CD14-positive monocyte (primary cell): ENCODE measurements around the gene PAFAH1B1. TPM values are rescaled to one million over a fixed set of nuclear protein-coding genes. Genes with fewer than 3 reads are reported as not detected.
A peak's percentile ranks its signal among the peaks of the same experiment; 100 is the strongest.

Experiments
- DNase-seq, 3 donors: peaks; one replicate each; pipeline ENCODE4 v3.0.0-alpha.2; 2011 to 2022
- H2AFZ ChIP-seq: 2 replicates; pipeline ENCODE4 v1.6.0; 2012; ENCODE audit warnings: mild to moderate bottlenecking, low read depth, low read length, inconsistent platforms; ENCODE audit not compliant: insufficient read depth, poor library complexity, severe bottlenecking
- H3K27ac ChIP-seq, 2 donors: 1 replicate in 1 of 2; 2 replicates in 1 of 2; pipeline ENCODE4 v1.5.1; 2012 to 2013; ENCODE audit warnings: low read length in 2 of 2, control low read depth in 1 of 2, inconsistent platforms in 1 of 2, low read depth in 1 of 2, mild to moderate bottlenecking in 1 of 2
- H3K27me3 ChIP-seq, 2 donors: one replicate each; pipeline versions ENCODE4 v1.6.0 to v1.6.1; 2011 to 2013; ENCODE audit warnings: low read length in 2 of 2; ENCODE audit not compliant: control insufficient read depth in 2 of 2, insufficient read depth in 2 of 2
- H3K36me3 ChIP-seq, 2 donors: replicated peaks in 1 of 2; 1 replicate in 1 of 2; 2 replicates in 1 of 2; pipeline versions ENCODE4 v1.5.1 to v1.6.1; 2012 to 2013; ENCODE audit warnings: low read length in 2 of 2, control low read depth in 1 of 2, inconsistent platforms in 1 of 2, mild to moderate bottlenecking in 1 of 2; ENCODE audit not compliant: insufficient read depth in 2 of 2, control insufficient read depth in 1 of 2
- H3K4me1 ChIP-seq, 2 donors: 1 replicate in 1 of 2; 2 replicates in 1 of 2; pipeline versions ENCODE4 v1.5.1 to v1.6.1; 2012 to 2013; ENCODE audit warnings: low read length in 2 of 2, control low read depth in 1 of 2, inconsistent platforms in 1 of 2, mild to moderate bottlenecking in 1 of 2, moderate library complexity in 1 of 2; ENCODE audit not compliant: insufficient read depth in 2 of 2, control insufficient read depth in 1 of 2
- H3K4me2 ChIP-seq: replicated peaks from 2 replicates; pipeline ENCODE3; 2012; ENCODE audit warnings: low read length, moderate library complexity, mild to moderate bottlenecking; ENCODE audit not compliant: poor library complexity, severe bottlenecking; ENCODE audit errors: extremely low read depth
- H3K4me3 ChIP-seq, 3 experiments: fragments of 200-600 bp in 1 of 3; sonication (generic) in 1 of 3; replicated peaks in 1 of 3; 1 replicate in 2 of 3; 2 replicates in 1 of 3; pipeline ENCODE4 v1.5.1; 2011 to 2013; ENCODE audit warnings: low read length in 3 of 3, mild to moderate bottlenecking in 3 of 3, control low read depth in 2 of 3, low read depth in 2 of 3, inconsistent platforms in 1 of 3, moderate library complexity in 1 of 3
- H3K79me2 ChIP-seq: 2 replicates; pipeline ENCODE4 v1.6.0; 2012; ENCODE audit warnings: mild to moderate bottlenecking, control low read depth, inconsistent platforms, low read length, moderate library complexity; ENCODE audit not compliant: insufficient read depth
- H3K9ac ChIP-seq: 2 replicates; pipeline ENCODE4 v1.6.0; 2017; ENCODE audit warnings: low read length, mild to moderate bottlenecking; ENCODE audit not compliant: insufficient read depth, poor library complexity, severe bottlenecking
- H3K9me3 ChIP-seq, 2 donors: replicated peaks in 1 of 2; 1 replicate in 1 of 2; 2 replicates in 1 of 2; pipeline versions ENCODE4 v1.5.1 to v1.6.1; 2012 to 2013; ENCODE audit warnings: low read length in 2 of 2, control low read depth in 1 of 2; ENCODE audit not compliant: control insufficient read depth in 1 of 2, insufficient read depth in 1 of 2
- H4K20me1 ChIP-seq: 2 replicates; pipeline ENCODE4 v1.6.0; 2012; ENCODE audit warnings: mild to moderate bottlenecking, low read length, control low read depth, moderate library complexity; ENCODE audit not compliant: insufficient read depth
- H3K27ac Mint-ChIP-seq, 7 donors: one replicate each; pipeline ENCODE4 v1.8.0; 2020; ENCODE audit warnings: mild to moderate bottlenecking in 7 of 7, mixed read lengths in 7 of 7, moderate library complexity in 6 of 7, inconsistent platforms in 2 of 7
- H3K27me3 Mint-ChIP-seq, 3 donors: one replicate each; pipeline ENCODE4 v1.8.0; 2021 to 2022; ENCODE audit warnings: low read depth in 3 of 3, mild to moderate bottlenecking in 3 of 3, mixed read lengths in 3 of 3, moderate library complexity in 3 of 3, inconsistent platforms in 1 of 3
- H3K36me3 Mint-ChIP-seq, 2 donors: one replicate each; pipeline ENCODE4 v1.8.0; 2020; ENCODE audit warnings: mixed read lengths in 2 of 2, inconsistent platforms in 1 of 2, mild to moderate bottlenecking in 1 of 2
- H3K4me1 Mint-ChIP-seq: one replicate; pipeline ENCODE4 v1.8.0; 2020; ENCODE audit warnings: mild to moderate bottlenecking, mixed read lengths
- H3K4me3 Mint-ChIP-seq, 2 donors: one replicate each; pipeline ENCODE4 v1.8.0; 2020; ENCODE audit warnings: mild to moderate bottlenecking in 2 of 2, mixed read lengths in 2 of 2, moderate library complexity in 1 of 2
- H3K9me3 Mint-ChIP-seq, 7 donors: one replicate each; pipeline ENCODE4 v1.8.0; 2020 to 2022; ENCODE audit warnings: mixed read lengths in 7 of 7, mild to moderate bottlenecking in 6 of 7, moderate library complexity in 6 of 7, inconsistent platforms in 2 of 7
- CTCF ChIP-seq: fragments of 200-600 bp; IDR thresholded peaks from one replicate; pipeline ENCODE4 v1.8.0; 2022; ENCODE audit warnings: antibody characterized with exemption, mild to moderate bottlenecking
- WGBS: methylation state at CpG from one replicate; pipeline ENCODE4 v1.1.5; 2013; ENCODE audit warnings: missing lambda C conversion rate; ENCODE audit not compliant: insufficient coverage; 5-methylcytosine and 5-hydroxymethylcytosine counted together
- intact Hi-C, 2 donors: fragments of 100-400 bp; cut with micrococcal nuclease; formaldehyde crosslinking; loops; one replicate each; pipeline versions ENCODE4 v1.15.0 to v1.15.1; 2023
- polyA plus RNA-seq, 3 donors: library from polyadenylated mRNA; depleted of rRNA in 1 of 3; unstranded in 2 of 3; stranded (reverse) in 1 of 3; fragments of 300-500 nt in 2 of 3; fragments of >200 nt in 1 of 3; fragmentation: Illumina TruSeq in 2 of 3; gene quantifications; 1 replicate in 2 of 3; 2 replicates in 1 of 3; pipeline ENCODE4 v1.2.3, GENCODE V29; 2012 to 2021

PAFAH1B1 gene
- polyA plus RNA-seq, 3 donors, result 9.1 to 51.8 (median 17.1) TPM

GRCh38 chr17:2631211-2631610 lies 37.8 kb downstream of the PAFAH1B1 start:
- Mint-ChIP-seq H3K4me3 (no peak overlapping the region), H3K27me3 (no peaks in the 10 kb centered on the region), H3K9me3 (peaks cover 0 to 7% (median 0%) of the 10 kb centered on the region in 7 donors), H3K27ac (peak overlapping the region in 3 of 7 donors; percentile 48 to 70 (median 62)), H3K36me3 (peaks cover 3 to 35% of the 10 kb centered on the region in 2 donors), H3K4me1 (peaks cover 55% of the 10 kb centered on the region)
- Histone ChIP-seq H3K36me3 (peaks cover 2 to 21% of the 10 kb centered on the region in 2 donors), H3K4me3 (no peak overlapping the region), H3K27ac (peak overlapping the region in 1 of 2 donors; percentile 36), H3K4me1 (peaks cover 3 to 19% of the 10 kb centered on the region in 2 donors), H3K9ac (no peak overlapping the region), H3K27me3 (no peaks in the 10 kb centered on the region), H3K4me2 (no peak overlapping the region), H2AFZ (no peak overlapping the region), H4K20me1 (peaks cover 100% of the 10 kb centered on the region), H3K9me3 (no peaks in the 10 kb centered on the region), H3K79me2 (peaks cover 100% of the 10 kb centered on the region)
- no peak for DNase-seq
- intact Hi-C loops, result no loop called here
- WGBS, result 100% methylated on average over 2 of the region's 9 CpGs
- TF ChIP-seq CTCF, result no peak

- DNase-seq, result no peak
- H3K9me3 Mint-ChIP-seq, result no peaks in the 10 kb centered on the region
- Histone ChIP-seq H3K4me3 (no peak overlapping the region), H3K27me3 (no peaks in the 10 kb centered on the region), H3K9ac (no peak overlapping the region), H3K36me3 (peaks cover 14 to 48% of the 10 kb centered on the region in 2 donors), H3K79me2 (peaks cover 96% of the 10 kb centered on the region), H3K4me1 (peaks cover 0 to 4% of the 10 kb centered on the region in 2 donors), H3K4me2 (no peak overlapping the region), H3K9me3 (no peaks in the 10 kb centered on the region), H2AFZ (no peak overlapping the region), H3K27ac (no peak overlapping the region), H4K20me1 (peaks cover 100% of the 10 kb centered on the region)
- no peak overlapping the region for H3K4me3 Mint-ChIP-seq
- intact Hi-C loops, result no loop called here
- H3K27me3 Mint-ChIP-seq, result no peaks in the 10 kb centered on the region
- TF ChIP-seq CTCF, result no peak
- peak overlapping the region in 4 of 7 donors; percentile 5 to 27 (median 16) for H3K27ac Mint-ChIP-seq
- 96% methylated on average over 9 of the region's 9 CpGs for WGBS
- peaks cover 26% of the 10 kb centered on the region for H3K4me1 Mint-ChIP-seq
- peaks cover 18 to 65% of the 10 kb centered on the region in 2 donors for H3K36me3 Mint-ChIP-seq
These were observed 41.0 kb downstream of the PAFAH1B1 start for GRCh38 chr17:2634361-2634960.
